ENCODE data around the gene SCGN.

DNA sequence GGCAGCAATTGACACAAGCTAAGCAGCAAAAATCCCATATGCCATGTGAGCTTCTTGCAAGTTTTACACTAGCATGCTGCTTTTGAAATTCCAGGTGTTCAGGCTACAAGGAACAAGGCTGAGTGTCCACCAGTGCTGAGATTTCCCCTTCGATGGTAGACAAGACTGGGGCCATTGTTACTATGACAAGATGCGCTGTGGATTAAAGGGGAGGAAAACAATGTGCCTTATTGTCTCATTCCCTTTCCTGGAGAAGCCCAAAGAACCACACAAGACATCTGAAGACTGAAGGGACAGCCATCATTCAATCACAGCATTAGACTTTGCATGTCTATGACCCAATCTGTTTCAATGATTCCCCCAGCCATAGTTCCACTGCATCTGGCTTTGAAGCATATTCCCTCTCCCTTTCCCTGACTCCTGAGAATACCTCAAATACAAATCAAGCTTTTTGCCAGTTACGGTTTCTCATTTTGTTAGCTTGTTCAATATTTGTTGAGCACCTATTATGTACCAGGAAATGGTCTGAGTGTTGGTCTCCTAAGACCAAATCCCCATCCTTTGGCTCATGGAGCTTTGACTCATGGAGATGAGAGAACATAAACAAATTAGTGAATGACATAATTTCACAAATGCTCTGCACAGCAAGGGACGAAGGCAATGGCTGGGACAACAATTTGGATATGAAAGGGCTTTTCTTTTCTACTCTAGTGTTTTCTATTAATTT is 23.4 kb upstream of the SCGN start:
- TF ChIP-seq, protein P1, sequence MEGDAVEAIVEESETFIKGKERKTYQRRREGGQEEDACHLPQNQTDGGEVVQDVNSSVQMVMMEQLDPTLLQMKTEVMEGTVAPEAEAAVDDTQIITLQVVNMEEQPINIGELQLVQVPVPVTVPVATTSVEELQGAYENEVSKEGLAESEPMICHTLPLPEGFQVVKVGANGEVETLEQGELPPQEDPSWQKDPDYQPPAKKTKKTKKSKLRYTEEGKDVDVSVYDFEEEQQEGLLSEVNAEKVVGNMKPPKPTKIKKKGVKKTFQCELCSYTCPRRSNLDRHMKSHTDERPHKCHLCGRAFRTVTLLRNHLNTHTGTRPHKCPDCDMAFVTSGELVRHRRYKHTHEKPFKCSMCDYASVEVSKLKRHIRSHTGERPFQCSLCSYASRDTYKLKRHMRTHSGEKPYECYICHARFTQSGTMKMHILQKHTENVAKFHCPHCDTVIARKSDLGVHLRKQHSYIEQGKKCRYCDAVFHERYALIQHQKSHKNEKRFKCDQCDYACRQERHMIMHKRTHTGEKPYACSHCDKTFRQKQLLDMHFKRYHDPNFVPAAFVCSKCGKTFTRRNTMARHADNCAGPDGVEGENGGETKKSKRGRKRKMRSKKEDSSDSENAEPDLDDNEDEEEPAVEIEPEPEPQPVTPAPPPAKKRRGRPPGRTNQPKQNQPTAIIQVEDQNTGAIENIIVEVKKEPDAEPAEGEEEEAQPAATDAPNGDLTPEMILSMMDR (optimal IDR thresholded peaks at IDR 0.05 in 1 of 3, IDR thresholded peaks at IDR 0.05 in 1 of 3, conservative IDR thresholded peaks at IDR 0.05 in 1 of 3; ENCODE audit: extremely low read depth in 1 of 3, insufficient read depth in 2 of 3, low read length in 3 of 3): no peak
- TF ChIP-seq EZH2 (IDR thresholded peaks at IDR 0.05; ENCODE audit: low read length): no peak
